Transverse colon (tissue), 3 donors: ENCODE data around the gene FNIP2.

Source experiments
- CTCF ChIP-seq, 5 experiments: fragments of 200-600 bp in 3 of 5; fragments of 450-650 bp in 2 of 5; sonication (generic) in 3 of 5; IDR thresholded peaks; 1 replicate in 2 of 5; 2 replicates in 3 of 5; pipeline ENCODE4 v1.5.1; 2016 to 2017; ENCODE audit warnings: antibody characterized with exemption in 5 of 5, inconsistent platforms in 3 of 5, mild to moderate bottlenecking in 2 of 5, moderate library complexity in 1 of 5
- EP300 ChIP-seq: sonication (generic); formaldehyde crosslinking; IDR thresholded peaks from one replicate; pipeline ENCODE4 v1.6.1; 2017; ENCODE audit warnings: antibody characterized with exemption, low read depth
- POLR2A ChIP-seq: fragments of 450-650 bp; IDR thresholded peaks from one replicate; pipeline ENCODE4 v1.6.1; 2016; ENCODE audit warnings: antibody characterized with exemption, mild to moderate bottlenecking, moderate library complexity

GRCh38 chr4:158860856-158861255 lies 92.0 kb downstream of the FNIP2 start:
- TF ChIP-seq POLR2A, result no peak
- TF ChIP-seq CTCF (IDR thresholded peaks at IDR 0.05), result no peak
- no peak for TF ChIP-seq EP300
